ENCODE measurements around the gene LYRM9.
A peak's percentile ranks its signal among the peaks of the same experiment; 100 is the strongest.
"Not testable (repeated sequence)": the region's sequence is repeated elsewhere in the genome, so short reads cannot be mapped to it uniquely, and the experiment has no call there.

The LYRM9 gene

DNA sequence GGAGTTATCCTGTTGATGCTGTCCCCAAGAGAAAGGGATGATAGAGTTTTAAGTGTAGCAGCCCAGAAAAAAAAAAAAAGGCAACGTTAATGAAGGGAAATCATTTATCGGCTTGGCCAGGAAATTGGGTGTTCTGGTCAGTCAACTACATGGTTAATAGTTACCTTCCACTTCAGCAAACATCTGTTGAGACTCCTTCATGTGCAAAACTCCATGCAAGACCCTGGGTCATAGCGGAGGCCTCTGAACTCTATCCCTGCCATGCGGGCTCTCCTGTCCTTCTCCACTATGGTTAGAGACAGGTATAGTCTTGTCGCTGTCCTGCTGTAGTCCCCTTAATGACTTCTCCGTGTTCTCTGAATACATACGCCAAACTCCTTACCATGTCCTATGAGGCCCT, 3.5 kb upstream of the LYRM9 start:
- no peak overlapping the region for H3K4me3 ChIP-seq
- no peaks in the 10 kb centered on the region for H3K27me3 ChIP-seq (ENCODE audit: low read depth)
- no peak for DNase-seq (ENCODE audit: low spot score in 2 of 2)
- in situ Hi-C loops (cut with MboI; ENCODE audit: low sequenced_read_pairs): loop anchor here (10.0 kb wide), 1 partner anchor 358 kb away; no protein-coding TSS in a partner anchor
- H3K9me3 ChIP-seq: no peaks in the 10 kb centered on the region
- H3K4me1 ChIP-seq: peaks cover 22% of the 10 kb centered on the region
- no peaks in the 10 kb centered on the region for H3K36me3 ChIP-seq (replicated peaks)

DNA sequence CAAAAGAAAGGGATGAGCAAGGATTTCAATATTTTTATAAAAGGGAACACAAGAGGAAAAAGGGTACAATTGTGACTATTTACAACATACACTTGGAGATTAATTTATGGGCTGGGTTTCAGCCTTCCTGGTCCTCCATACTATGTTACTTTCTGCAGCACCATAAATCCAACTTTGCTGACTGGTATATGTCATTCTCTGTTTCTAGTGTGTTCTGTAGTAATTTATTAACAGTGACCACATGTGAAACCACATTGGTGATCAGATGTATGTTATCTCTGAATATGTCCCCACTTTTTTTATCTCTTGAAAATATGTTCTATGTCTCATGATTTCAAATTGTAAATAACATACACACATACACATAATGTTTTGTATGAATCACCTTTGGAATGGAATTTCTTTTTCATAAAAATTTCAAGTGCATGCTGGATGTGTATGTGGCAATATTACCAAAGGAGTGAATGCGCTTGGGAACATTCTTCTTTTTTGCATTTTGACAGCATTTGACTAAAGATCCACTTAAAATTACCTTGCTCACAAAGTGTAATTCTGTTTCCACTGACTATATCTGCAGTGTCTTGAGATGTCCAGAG, 2.9 kb upstream of the LYRM9 start:
- peaks cover 22% of the 10 kb centered on the region for H3K4me1 ChIP-seq
- no peaks in the 10 kb centered on the region for H3K36me3 ChIP-seq (replicated peaks)
- DNase-seq (ENCODE audit: low spot score in 2 of 2): no peak
- no peaks in the 10 kb centered on the region for H3K9me3 ChIP-seq
- in situ Hi-C loops (cut with MboI; ENCODE audit: low sequenced_read_pairs): loop anchor here (10.0 kb wide), 1 partner anchor 359 kb away; no protein-coding TSS in a partner anchor
- H3K4me3 ChIP-seq: no peak overlapping the region
- H3K27me3 ChIP-seq (ENCODE audit: low read depth): no peaks in the 10 kb centered on the region

DNA sequence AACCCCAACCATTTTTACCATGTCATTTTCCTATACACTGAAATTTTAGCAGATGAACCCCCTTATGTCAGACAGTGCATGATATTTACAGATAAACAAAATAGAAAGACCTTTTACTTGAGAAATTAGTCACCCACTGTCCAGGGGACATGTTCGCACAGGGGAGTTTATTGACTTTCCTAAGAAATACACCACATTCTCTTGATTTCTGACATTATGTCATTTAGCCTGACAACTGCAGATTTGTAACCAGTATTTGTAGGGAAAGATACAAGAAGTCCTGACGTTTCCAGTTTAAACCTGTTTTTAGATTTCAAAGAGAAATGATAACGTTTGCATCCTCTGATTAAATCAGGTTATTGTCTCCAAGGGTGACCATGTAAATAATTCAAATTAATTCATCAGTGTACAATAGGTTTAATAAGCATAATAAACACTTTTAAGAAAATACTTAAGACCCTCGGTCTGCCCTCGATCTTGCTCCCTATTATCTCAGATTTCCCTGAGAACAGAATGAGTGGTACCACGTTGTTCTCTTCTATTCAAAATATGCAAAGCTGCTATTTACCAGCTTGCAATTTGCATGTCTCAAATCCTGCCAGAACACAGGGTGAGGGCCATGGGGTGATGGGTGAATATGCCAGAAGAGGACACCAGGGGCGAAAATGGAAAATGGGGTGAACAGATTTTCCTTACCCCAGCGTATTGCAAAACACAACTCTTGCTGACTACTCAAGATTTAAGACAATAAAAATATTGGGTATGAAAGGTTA, 2.1 kb upstream of the LYRM9 start:
- peak; percentile 52 to 69 for DNase-seq (ENCODE audit: low spot score in 2 of 2)
- Histone ChIP-seq H3K36me3 (replicated peaks) (no peaks in the 10 kb centered on the region), H3K9me3 (no peaks in the 10 kb centered on the region), H3K27me3 (ENCODE audit: low read depth) (no peaks in the 10 kb centered on the region), H3K4me3 (no peak overlapping the region), H3K4me1 (peaks cover 22% of the 10 kb centered on the region)
- in situ Hi-C loops (cut with MboI; ENCODE audit: low sequenced_read_pairs): loop anchor here (10.0 kb wide), 1 partner anchor 359 kb away; no protein-coding TSS in a partner anchor

DNA sequence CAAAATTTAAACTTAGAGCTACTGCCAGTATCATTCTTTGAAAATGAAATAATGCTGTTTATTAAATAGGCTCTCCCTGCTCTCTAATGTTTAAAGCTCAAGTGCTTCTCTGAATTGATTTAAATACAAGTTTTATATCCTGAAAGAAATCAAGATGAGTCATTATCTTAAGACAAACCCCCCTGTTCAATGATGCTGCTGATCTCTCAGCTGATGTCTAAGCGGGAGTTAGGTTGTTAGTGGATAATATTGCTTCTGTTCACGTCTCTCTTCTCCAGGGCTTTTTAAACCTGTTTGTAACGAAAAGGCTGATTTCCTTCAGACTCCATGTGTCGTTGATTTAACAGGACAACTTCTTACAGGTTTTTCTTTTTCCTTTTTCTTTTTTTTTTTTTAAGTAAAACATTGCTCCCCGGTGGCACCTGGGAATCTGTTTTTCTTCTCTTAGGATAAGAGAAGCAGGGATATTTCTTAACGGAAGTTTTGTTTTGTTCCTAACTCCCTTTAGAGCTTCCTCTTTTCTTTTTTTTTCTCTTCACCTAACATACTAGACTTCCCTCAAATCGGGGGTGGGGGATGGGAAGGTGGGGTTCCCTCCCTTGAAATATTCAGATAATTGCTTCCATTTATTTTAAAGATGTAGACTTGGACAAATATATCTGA, 807 bp upstream of the LYRM9 start:
- no peaks in the 10 kb centered on the region for H3K36me3 ChIP-seq (replicated peaks)
- in situ Hi-C loops (cut with MboI; ENCODE audit: low sequenced_read_pairs): loop anchor here (10.0 kb wide), 1 partner anchor 361 kb away; no protein-coding TSS in a partner anchor
- no peaks in the 10 kb centered on the region for H3K27me3 ChIP-seq (ENCODE audit: low read depth)
- peaks cover 22% of the 10 kb centered on the region for H3K4me1 ChIP-seq
- no peak for DNase-seq (ENCODE audit: low spot score in 2 of 2)
- no peaks in the 10 kb centered on the region for H3K9me3 ChIP-seq
- no peak overlapping the region; the same call in 1 of the 2 replicates for H3K4me3 ChIP-seq

DNA sequence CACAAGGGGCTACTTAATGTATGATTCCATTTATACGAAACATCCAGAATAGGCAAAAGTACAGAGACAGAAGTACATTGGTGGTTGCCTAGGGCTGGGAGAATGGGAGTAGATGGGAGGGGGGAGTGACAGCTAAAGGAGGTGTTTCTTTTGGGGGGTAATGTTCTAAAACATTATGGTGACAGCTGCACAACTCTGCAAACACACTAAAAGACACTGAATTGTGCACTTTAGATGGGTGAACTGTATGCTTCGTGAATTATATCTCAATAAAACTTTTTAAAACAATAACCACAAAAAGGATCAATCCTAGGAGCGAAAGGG, 661 bp downstream of the LYRM9 start:
- in situ Hi-C loops (cut with MboI; ENCODE audit: low sequenced_read_pairs): loop anchor here (10.0 kb wide), 1 partner anchor 362 kb away; no protein-coding TSS in a partner anchor
- peaks cover 24% of the 10 kb centered on the region for H3K4me1 ChIP-seq

DNA sequence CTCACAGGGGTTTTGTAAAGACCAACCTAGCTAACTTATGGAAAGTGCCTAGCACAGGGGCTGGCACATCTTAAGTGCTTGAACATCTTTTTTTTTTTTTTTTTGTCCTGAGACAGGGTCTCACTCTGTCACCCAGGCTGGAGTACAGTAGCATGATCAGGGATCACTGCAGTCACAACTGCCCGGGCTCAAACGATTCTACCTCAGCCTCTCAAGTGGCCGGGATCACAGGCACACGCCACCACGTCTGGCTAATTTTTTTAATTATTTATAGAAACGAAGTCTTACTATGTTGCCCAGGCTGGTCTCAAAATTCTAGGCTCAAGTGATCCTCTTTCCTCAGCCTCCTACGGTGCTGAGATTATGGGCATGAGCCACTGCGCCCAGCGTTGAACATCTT, 1.3 kb downstream of the LYRM9 start:
- in situ Hi-C loops (cut with MboI; ENCODE audit: low sequenced_read_pairs): loop anchor here (10.0 kb wide), 1 partner anchor 363 kb away; no protein-coding TSS in a partner anchor
- peaks cover 24% of the 10 kb centered on the region for H3K4me1 ChIP-seq
- H3K9me3 ChIP-seq: no peaks in the 10 kb centered on the region
- H3K4me3 ChIP-seq: no peak overlapping the region
- H3K36me3 ChIP-seq (replicated peaks): no peaks in the 10 kb centered on the region
- no peaks in the 10 kb centered on the region for H3K27me3 ChIP-seq (ENCODE audit: low read depth)
- no peak for DNase-seq (ENCODE audit: low spot score in 2 of 2)

More for the DNA sequence above, 661 bp downstream of the LYRM9 start:
- no peak for DNase-seq (ENCODE audit: low spot score in 2 of 2)
- no peaks in the 10 kb centered on the region for H3K9me3 ChIP-seq
- H3K36me3 ChIP-seq (replicated peaks): no peaks in the 10 kb centered on the region
- peak overlapping the region; percentile 46 for H3K4me3 ChIP-seq
- H3K27me3 ChIP-seq (ENCODE audit: low read depth): no peaks in the 10 kb centered on the region

DNA sequence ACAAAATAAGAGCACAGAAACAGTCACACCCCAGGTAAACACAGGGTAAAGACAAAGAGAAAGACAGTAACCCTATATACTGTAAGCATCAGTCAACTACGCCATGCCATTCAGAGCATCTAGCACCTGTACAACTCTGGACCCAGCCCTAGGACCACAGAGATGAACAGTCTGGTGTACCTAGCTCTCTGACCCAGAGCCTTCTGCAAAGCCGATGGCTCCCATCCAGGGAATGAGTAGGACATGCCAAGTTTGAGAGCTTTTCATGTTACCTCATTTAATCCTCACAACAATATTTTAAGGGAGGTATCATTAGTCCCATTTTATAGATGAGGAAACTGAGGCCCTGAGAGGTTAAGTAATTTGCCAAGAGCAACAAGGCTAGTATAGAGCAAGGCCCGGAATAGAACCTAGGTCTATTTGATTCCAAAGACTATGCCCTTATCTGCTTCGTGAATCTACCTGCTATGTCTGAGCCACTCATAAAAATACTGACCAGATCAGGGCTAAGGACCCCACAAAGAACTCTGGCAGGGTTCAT, 3.4 kb downstream of the LYRM9 start:
- Histone ChIP-seq H3K4me3 (no peak overlapping the region), H3K9me3 (no peaks in the 10 kb centered on the region), H3K27me3 (ENCODE audit: low read depth) (no peaks in the 10 kb centered on the region), H3K36me3 (replicated peaks) (no peaks in the 10 kb centered on the region), H3K4me1 (peaks cover 17% of the 10 kb centered on the region)
- DNase-seq (ENCODE audit: low spot score in 2 of 2): no peak
- in situ Hi-C loops (cut with MboI; ENCODE audit: low sequenced_read_pairs): loop anchor here (10.0 kb wide), 1 partner anchor 365 kb away; no protein-coding TSS in a partner anchor

DNA sequence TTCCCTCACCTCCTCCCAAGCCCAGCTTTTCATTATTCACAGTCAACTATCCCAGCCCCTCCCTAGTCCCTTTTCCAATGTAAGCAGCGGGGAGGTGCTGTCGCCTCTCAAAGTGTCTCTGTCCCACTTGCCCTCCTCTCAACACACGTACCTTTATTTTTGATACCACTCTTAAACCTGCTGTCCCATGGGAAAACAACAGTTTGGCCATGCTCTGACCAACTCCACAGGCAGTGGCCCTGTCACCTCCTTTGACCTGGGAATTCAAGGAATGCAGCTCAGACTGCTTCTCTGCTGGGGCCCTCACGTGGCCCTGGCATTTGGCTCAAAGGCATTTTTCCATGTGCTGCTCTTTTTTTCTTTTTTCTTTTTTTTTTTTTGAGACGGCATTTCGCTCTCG, 4.2 kb downstream of the LYRM9 start:
- H3K4me1 ChIP-seq: peaks cover 12% of the 10 kb centered on the region
- H3K9me3 ChIP-seq: no peaks in the 10 kb centered on the region
- DNase-seq (ENCODE audit: low spot score in 2 of 2): no peak
- no peaks in the 10 kb centered on the region for H3K27me3 ChIP-seq (ENCODE audit: low read depth)
- H3K4me3 ChIP-seq: no peak overlapping the region
- in situ Hi-C loops (cut with MboI; ENCODE audit: low sequenced_read_pairs): no loop called here
- no peaks in the 10 kb centered on the region for H3K36me3 ChIP-seq (replicated peaks)

DNA sequence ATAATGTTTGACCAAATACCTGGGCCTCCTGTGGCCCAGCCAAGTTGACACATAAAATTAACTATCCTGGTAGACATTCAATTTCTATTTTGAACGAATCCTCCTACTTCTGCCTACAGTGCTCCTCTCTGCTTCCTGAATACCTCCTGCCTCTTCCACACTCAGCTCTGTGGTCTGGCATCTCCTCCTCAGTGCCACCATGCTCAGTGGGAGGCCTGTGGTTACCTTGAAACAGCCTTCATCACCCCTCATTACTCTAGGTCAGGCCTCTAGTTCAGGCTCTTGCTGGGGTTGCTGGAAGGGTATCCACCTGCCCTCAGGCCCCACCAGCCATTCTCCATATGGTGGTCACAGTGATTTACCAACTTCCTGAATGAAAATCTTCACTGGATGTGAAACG, 5.1 kb downstream of the LYRM9 start:
- Histone ChIP-seq H3K9me3 (no peaks in the 10 kb centered on the region), H3K27me3 (ENCODE audit: low read depth) (no peaks in the 10 kb centered on the region), H3K4me3 (no peak overlapping the region), H3K4me1 (peaks cover 6% of the 10 kb centered on the region), H3K36me3 (replicated peaks) (no peaks in the 10 kb centered on the region)
- DNase-seq (ENCODE audit: low spot score in 2 of 2): no peak
- in situ Hi-C loops (cut with MboI; ENCODE audit: low sequenced_read_pairs): no loop called here

DNA sequence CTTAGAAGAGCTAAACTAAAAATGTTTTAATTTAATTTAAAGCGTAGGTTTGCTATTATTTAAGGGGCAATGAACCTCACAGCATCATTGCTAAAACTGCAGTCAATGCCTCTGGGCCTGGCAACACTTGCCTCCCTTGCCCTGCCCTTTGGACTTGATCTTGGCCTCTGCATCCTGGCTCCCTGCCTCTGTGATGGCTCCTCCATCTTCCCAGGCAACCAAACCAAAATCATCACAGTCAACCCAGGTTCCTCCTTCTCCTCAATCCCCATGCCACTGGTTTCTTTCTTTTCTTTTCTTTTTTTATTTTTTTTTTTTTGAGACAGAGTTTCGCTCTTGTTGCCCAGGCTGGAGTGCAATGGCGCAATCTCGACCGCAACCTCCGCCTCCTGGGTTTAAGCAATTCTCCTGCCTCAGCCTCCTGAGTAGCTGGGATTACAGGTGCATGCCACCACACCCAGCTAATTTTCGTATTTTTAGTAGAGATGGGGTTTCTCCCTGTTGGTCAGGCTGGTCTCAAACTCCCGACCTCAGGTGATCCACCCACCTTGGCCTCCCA, 6.7 kb downstream of the LYRM9 start:
- in situ Hi-C loops (cut with MboI; ENCODE audit: low sequenced_read_pairs); H3K9me3 ChIP-seq; H3K27me3 ChIP-seq (ENCODE audit: low read depth); H3K4me1 ChIP-seq; H3K4me3 ChIP-seq; H3K36me3 ChIP-seq (replicated peaks); DNase-seq (ENCODE audit: low spot score in 2 of 2): not testable (repeated sequence)

DNA sequence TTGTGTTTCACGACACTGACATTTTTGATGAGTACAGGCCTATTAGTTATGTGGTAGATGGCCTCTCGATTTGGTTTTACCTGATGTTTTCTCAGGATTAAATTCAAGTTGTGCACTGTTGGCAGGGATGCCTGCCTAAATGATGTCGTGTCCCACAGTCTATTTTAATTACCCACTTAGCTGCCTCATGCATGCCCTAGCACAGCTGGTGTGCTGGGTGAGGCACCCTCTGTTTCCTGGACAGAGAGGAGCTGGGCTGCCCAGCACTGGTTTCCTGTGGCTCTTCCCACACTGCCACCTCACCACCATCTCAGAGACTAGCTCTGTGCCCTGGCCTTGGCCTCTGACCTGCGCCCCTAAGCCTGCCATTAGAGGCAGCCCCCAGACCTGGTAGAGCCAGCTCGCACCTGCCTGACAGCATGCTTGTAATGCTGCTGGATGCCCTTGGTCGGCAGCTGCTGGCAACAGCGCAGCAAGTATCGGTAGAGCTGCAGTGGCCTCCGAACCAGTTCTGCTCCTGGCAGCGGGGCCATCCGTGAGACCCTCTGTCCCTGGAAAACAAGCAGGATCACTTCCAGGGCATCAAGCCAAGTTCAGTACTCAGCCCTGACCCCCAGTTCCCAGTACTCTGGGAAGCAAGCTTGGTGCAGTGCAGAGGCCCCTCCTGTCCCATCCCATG, 10.9 kb downstream of the LYRM9 start:
- H3K27me3 ChIP-seq (ENCODE audit: low read depth): no peaks in the 10 kb centered on the region
- no peaks in the 10 kb centered on the region for H3K9me3 ChIP-seq
- H3K4me1 ChIP-seq: no peaks in the 10 kb centered on the region
- DNase-seq (ENCODE audit: low spot score in 2 of 2): no peak
- H3K36me3 ChIP-seq (replicated peaks): no peaks in the 10 kb centered on the region
- no peak overlapping the region for H3K4me3 ChIP-seq
- in situ Hi-C loops (cut with MboI; ENCODE audit: low sequenced_read_pairs): loop anchor here (5.0 kb wide), 1 partner anchor 80 kb away; the partner anchor contains the start of gene NOS2

DNA sequence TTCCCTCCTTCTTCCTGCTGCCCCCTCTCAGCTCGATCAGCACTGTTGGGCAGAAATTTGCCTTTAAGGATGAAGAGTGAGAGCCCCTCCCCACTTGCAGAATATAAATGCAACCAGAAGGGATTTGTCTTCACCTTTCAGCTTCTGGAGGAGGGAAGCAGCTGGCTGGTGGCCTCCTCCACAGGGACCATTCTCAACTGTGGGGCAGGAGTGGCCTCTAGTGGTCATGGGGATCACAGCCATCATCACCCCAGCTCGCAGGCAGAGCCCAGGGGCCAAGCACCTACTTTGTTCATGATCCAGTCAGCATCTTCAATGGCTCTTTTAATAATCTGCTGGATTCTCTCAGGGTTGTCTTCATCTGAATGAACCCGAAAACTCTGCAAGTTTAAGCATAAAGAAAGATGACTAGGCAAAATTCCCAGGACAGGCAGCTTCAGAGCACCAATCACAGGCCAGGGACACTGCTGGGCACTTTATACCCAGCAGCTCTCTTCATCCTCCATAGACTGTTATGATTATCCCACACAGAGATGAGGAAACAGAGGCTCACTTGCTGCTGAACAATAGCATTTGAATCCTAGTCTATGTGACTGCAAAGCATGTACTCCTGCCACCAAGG, 13.1 kb downstream of the LYRM9 start:
- peak; percentile 56 to 82 for DNase-seq (ENCODE audit: low spot score in 2 of 2)
- Histone ChIP-seq H3K4me1 (no peaks in the 10 kb centered on the region), H3K4me3 (no peak overlapping the region), H3K27me3 (ENCODE audit: low read depth) (no peaks in the 10 kb centered on the region), H3K9me3 (no peaks in the 10 kb centered on the region), H3K36me3 (replicated peaks) (no peaks in the 10 kb centered on the region)
- in situ Hi-C loops (cut with MboI; ENCODE audit: low sequenced_read_pairs): loop anchor here (5.0 kb wide), 2 partner anchors 78 to 118 kb away; partner anchors contain the start of gene NOS2

All from HAP-1 (cell line).